ENCODE results near the gene GPR27.

The GPR27 gene

GRCh38 chr3:71789922-71790321 lies 36.3 kb downstream of the GPR27 start:
- peaks cover 7 to 11% of the 10 kb centered on the region in 2 donors for H3K27me3 ChIP-seq (ENCODE audit: control insufficient read depth in 1 of 2, insufficient read depth in 2 of 2, low read length in 2 of 2)

DNA sequence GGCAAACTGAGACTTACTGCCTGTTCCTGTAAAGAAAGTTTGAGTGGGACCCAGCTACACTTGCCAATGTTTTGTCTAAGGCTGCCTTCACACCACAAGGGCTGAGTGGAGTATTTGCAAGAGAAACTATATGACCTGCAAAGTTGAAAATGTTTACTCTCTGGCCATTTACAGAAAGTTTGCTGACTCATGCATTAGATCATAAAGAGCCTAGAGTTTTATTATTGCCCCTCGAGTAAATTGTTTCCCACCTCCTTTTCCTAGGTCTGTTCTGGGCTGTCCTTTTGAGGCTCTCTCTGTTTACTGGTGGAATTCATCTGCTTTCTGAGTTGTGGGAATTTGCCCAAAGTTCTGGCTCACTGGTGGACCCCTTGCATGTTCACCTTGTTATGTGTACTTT lies 38.0 kb downstream of the GPR27 start:
- Histone ChIP-seq H3K9me3 (ENCODE audit: low read length) (no peaks in the 10 kb centered on the region), H3K4me1 (ENCODE audit: insufficient read depth, low read length) (no peaks in the 10 kb centered on the region), H3K27me3 (ENCODE audit: control insufficient read depth in 1 of 2, insufficient read depth in 2 of 2, low read length in 2 of 2) (no peaks in the 10 kb centered on the region), H3K36me3 (ENCODE audit: insufficient read depth, low read length) (no peaks in the 10 kb centered on the region), H3K4me3 (ENCODE audit: low read depth in 1 of 2, low read length in 2 of 2) (no peak overlapping the region), H3K27ac (ENCODE audit: low read depth, low read length) (no peak overlapping the region), H3K9ac (ENCODE audit: low read length) (no peak overlapping the region)

More at GRCh38 chr3:71789922-71790321, 36.3 kb downstream of the GPR27 start:
- no peaks in the 10 kb centered on the region for H3K9me3 ChIP-seq (ENCODE audit: low read length)
- H3K9ac ChIP-seq (ENCODE audit: low read length): no peak overlapping the region
- no peaks in the 10 kb centered on the region for H3K36me3 ChIP-seq (ENCODE audit: insufficient read depth, low read length)
- H3K4me3 ChIP-seq (ENCODE audit: low read depth in 1 of 2, low read length in 2 of 2): no peak overlapping the region
- H3K27ac ChIP-seq (ENCODE audit: low read depth, low read length): no peak overlapping the region
- peaks cover 5% of the 10 kb centered on the region for H3K4me1 ChIP-seq (ENCODE audit: insufficient read depth, low read length)

DNA sequence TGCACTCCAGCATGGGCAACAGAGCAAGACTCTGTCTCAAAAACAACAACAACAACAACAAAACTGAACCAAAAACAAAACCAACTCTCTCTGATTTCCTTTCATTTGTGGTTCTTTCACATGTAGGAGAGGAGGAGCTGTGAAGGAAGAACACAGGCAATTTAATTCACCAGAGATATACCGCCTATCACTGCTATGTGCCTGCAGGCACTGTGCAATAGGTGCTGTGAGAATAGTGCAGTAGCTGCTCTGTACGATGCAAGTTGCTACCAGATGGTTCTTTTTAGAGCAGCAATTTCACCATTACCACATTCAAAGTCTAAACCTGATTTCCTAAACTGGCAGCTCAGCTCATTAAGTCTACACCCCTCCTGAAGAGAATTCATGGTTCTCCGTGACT lies 42.6 kb downstream of the GPR27 start:
- H3K27me3 ChIP-seq (ENCODE audit: control insufficient read depth in 1 of 2, insufficient read depth in 2 of 2, low read length in 2 of 2): no peaks in the 10 kb centered on the region
- no peak overlapping the region for H3K4me3 ChIP-seq (ENCODE audit: low read depth in 1 of 2, low read length in 2 of 2)

GRCh38 chr3:71797455-71797854 lies 43.8 kb downstream of the GPR27 start:
- H3K4me3 ChIP-seq (ENCODE audit: low read depth in 1 of 2, low read length in 2 of 2): no peak overlapping the region
- H3K9me3 ChIP-seq (ENCODE audit: low read length): no peaks in the 10 kb centered on the region
- no peaks in the 10 kb centered on the region for H3K36me3 ChIP-seq (ENCODE audit: insufficient read depth, low read length)
- no peak overlapping the region for H3K27ac ChIP-seq (ENCODE audit: low read depth, low read length)
- no peaks in the 10 kb centered on the region for H3K4me1 ChIP-seq (ENCODE audit: insufficient read depth, low read length)
- no peak overlapping the region for H3K9ac ChIP-seq (ENCODE audit: low read length)
- H3K27me3 ChIP-seq (ENCODE audit: control insufficient read depth in 1 of 2, insufficient read depth in 2 of 2, low read length in 2 of 2): no peaks in the 10 kb centered on the region

More for the DNA sequence above, 42.6 kb downstream of the GPR27 start:
- H3K27ac ChIP-seq (ENCODE audit: low read depth, low read length): no peak overlapping the region
- H3K9ac ChIP-seq (ENCODE audit: low read length): no peak overlapping the region
- no peaks in the 10 kb centered on the region for H3K36me3 ChIP-seq (ENCODE audit: insufficient read depth, low read length)
- no peaks in the 10 kb centered on the region for H3K4me1 ChIP-seq (ENCODE audit: insufficient read depth, low read length)
- no peaks in the 10 kb centered on the region for H3K9me3 ChIP-seq (ENCODE audit: low read length)

GRCh38 chr3:71800023-71800422 lies 46.4 kb downstream of the GPR27 start:
- Histone ChIP-seq H3K9ac (ENCODE audit: low read length) (no peak overlapping the region), H3K4me1 (ENCODE audit: insufficient read depth, low read length) (no peaks in the 10 kb centered on the region), H3K36me3 (ENCODE audit: insufficient read depth, low read length) (no peaks in the 10 kb centered on the region), H3K27me3 (ENCODE audit: control insufficient read depth in 1 of 2, insufficient read depth in 2 of 2, low read length in 2 of 2) (peaks cover 0 to 4% of the 10 kb centered on the region in 2 donors), H3K27ac (ENCODE audit: low read depth, low read length) (no peak overlapping the region), H3K9me3 (ENCODE audit: low read length) (no peaks in the 10 kb centered on the region), H3K4me3 (ENCODE audit: low read depth in 1 of 2, low read length in 2 of 2) (no peak overlapping the region)

GRCh38 chr3:71801986-71802385 lies 48.3 kb downstream of the GPR27 start:
- Histone ChIP-seq H3K9ac (ENCODE audit: low read length) (no peak overlapping the region), H3K27ac (ENCODE audit: low read depth, low read length) (no peak overlapping the region), H3K27me3 (ENCODE audit: control insufficient read depth in 1 of 2, insufficient read depth in 2 of 2, low read length in 2 of 2) (peaks cover 0 to 4% of the 10 kb centered on the region in 2 donors), H3K36me3 (ENCODE audit: insufficient read depth, low read length) (no peaks in the 10 kb centered on the region), H3K4me3 (ENCODE audit: low read depth in 1 of 2, low read length in 2 of 2) (no peak overlapping the region), H3K9me3 (ENCODE audit: low read length) (no peaks in the 10 kb centered on the region), H3K4me1 (ENCODE audit: insufficient read depth, low read length) (no peaks in the 10 kb centered on the region)

GRCh38 chr3:71803248-71803647 lies 49.6 kb downstream of the GPR27 start:
- Histone ChIP-seq H3K9ac (ENCODE audit: low read length) (no peak overlapping the region), H3K27me3 (ENCODE audit: control insufficient read depth in 1 of 2, insufficient read depth in 2 of 2, low read length in 2 of 2) (peaks cover 0 to 4% of the 10 kb centered on the region in 2 donors), H3K27ac (ENCODE audit: low read depth, low read length) (no peak overlapping the region), H3K36me3 (ENCODE audit: insufficient read depth, low read length) (no peaks in the 10 kb centered on the region), H3K9me3 (ENCODE audit: low read length) (no peaks in the 10 kb centered on the region), H3K4me1 (ENCODE audit: insufficient read depth, low read length) (no peaks in the 10 kb centered on the region), H3K4me3 (ENCODE audit: low read depth in 1 of 2, low read length in 2 of 2) (no peak overlapping the region)

- Histone ChIP-seq H3K9ac (ENCODE audit: low read length) (no peak overlapping the region), H3K4me3 (ENCODE audit: low read depth in 1 of 2, low read length in 2 of 2) (no peak overlapping the region), H3K27me3 (ENCODE audit: control insufficient read depth in 1 of 2, insufficient read depth in 2 of 2, low read length in 2 of 2) (peaks cover 0 to 4% of the 10 kb centered on the region in 2 donors), H3K9me3 (ENCODE audit: low read length) (no peaks in the 10 kb centered on the region), H3K4me1 (ENCODE audit: insufficient read depth, low read length) (no peaks in the 10 kb centered on the region), H3K27ac (ENCODE audit: low read depth, low read length) (no peak overlapping the region), H3K36me3 (ENCODE audit: insufficient read depth, low read length) (no peaks in the 10 kb centered on the region)
Measured at GRCh38 chr3:71805199-71805598, 51.5 kb downstream of the GPR27 start.

- H3K4me1 ChIP-seq (ENCODE audit: insufficient read depth, low read length): no peaks in the 10 kb centered on the region
- H3K9ac ChIP-seq (ENCODE audit: low read length): no peak overlapping the region
- no peak overlapping the region for H3K4me3 ChIP-seq (ENCODE audit: low read depth in 1 of 2, low read length in 2 of 2)
- no peaks in the 10 kb centered on the region for H3K36me3 ChIP-seq (ENCODE audit: insufficient read depth, low read length)
- H3K9me3 ChIP-seq (ENCODE audit: low read length): no peaks in the 10 kb centered on the region
- H3K27ac ChIP-seq (ENCODE audit: low read depth, low read length): no peak overlapping the region
- peaks cover 0 to 4% of the 10 kb centered on the region in 2 donors for H3K27me3 ChIP-seq (ENCODE audit: control insufficient read depth in 1 of 2, insufficient read depth in 2 of 2, low read length in 2 of 2)
Measured at GRCh38 chr3:71805691-71806090, 52.0 kb downstream of the GPR27 start.
